SH-SY5Y (cell line): Measurements from ENCODE around the gene PHACTR4.

ENCODE experiments used
- GATA2 ChIP-seq: IDR thresholded peaks from 2 replicates; pipeline ENCODE4 v1.6.1; 2011; ENCODE audit warnings: mild to moderate bottlenecking, low read depth, low read length
- GATA3 ChIP-seq: IDR thresholded peaks from 2 replicates; pipeline ENCODE4 v1.6.1; 2011; ENCODE audit warnings: low read depth, mild to moderate bottlenecking, low read length, moderate library complexity

GRCh38 chr1:28458237-28459228, 89.0 kb downstream of the PHACTR4 start:
- TF ChIP-seq GATA3 (no peak), GATA2 (no peak)
